Natural killer cell (primary cell): ENCODE measurements around the gene ZPBP2. TPM values are rescaled to one million over a fixed set of nuclear protein-coding genes. Genes with fewer than 3 reads are reported as not detected.
"Not testable (repeated sequence)": the region's sequence is repeated elsewhere in the genome, so short reads cannot be mapped to it uniquely, and the experiment has no call there.

Experiments
- ATAC-seq, 3 donors: fragments of 150-1000 bp in 2 of 3; fragments of 200-7000 bp in 1 of 3; cut with Tn5 transposase; 1 replicate in 1 of 3; 2 replicates in 2 of 3; pipeline ENCODE4 v1.10.0; 2021; ENCODE audit warnings: mild to moderate bottlenecking in 2 of 3, moderate library complexity in 2 of 3
- DNase-seq, 2 donors: peaks; one replicate each; pipeline versions ENCODE4 v3.0.0 to v3.0.0-alpha.2; 2013 to 2021; ENCODE audit warnings: mixed read lengths in 1 of 2
- H3K27ac ChIP-seq: one replicate; pipeline ENCODE4 v1.5.1; 2013; ENCODE audit warnings: mild to moderate bottlenecking, low read length
- H3K27me3 ChIP-seq: one replicate; pipeline ENCODE4 v1.6.1; 2013; ENCODE audit warnings: low read length; ENCODE audit not compliant: control insufficient read depth, insufficient read depth
- H3K36me3 ChIP-seq: one replicate; pipeline ENCODE4 v1.6.1; 2013; ENCODE audit warnings: low read length; ENCODE audit not compliant: control insufficient read depth, insufficient read depth
- H3K4me1 ChIP-seq: one replicate; pipeline ENCODE4 v1.6.1; 2013; ENCODE audit warnings: low read length; ENCODE audit not compliant: control insufficient read depth, insufficient read depth
- H3K4me3 ChIP-seq: one replicate; pipeline ENCODE4 v1.5.1; 2013; ENCODE audit warnings: low read length
- H3K9me3 ChIP-seq: one replicate; pipeline ENCODE4 v1.6.1; 2013; ENCODE audit warnings: low read length; ENCODE audit not compliant: control insufficient read depth, insufficient read depth
- H3K27ac Mint-ChIP-seq, 2 donors: one replicate each; pipeline ENCODE4 v1.8.0; 2022; ENCODE audit warnings: mild to moderate bottlenecking in 2 of 2, mixed read lengths in 2 of 2, moderate library complexity in 1 of 2
- H3K27me3 Mint-ChIP-seq, 2 donors: one replicate each; pipeline ENCODE4 v1.8.0; 2022; ENCODE audit warnings: low read depth in 2 of 2, mixed read lengths in 2 of 2
- H3K36me3 Mint-ChIP-seq: one replicate; pipeline ENCODE4 v1.8.0; 2022; ENCODE audit warnings: mixed read lengths
- H3K4me1 Mint-ChIP-seq, 2 donors: one replicate each; pipeline ENCODE4 v1.8.0; 2022; ENCODE audit warnings: mixed read lengths in 2 of 2
- H3K4me3 Mint-ChIP-seq: one replicate; pipeline ENCODE4 v1.8.0; 2022; ENCODE audit warnings: mild to moderate bottlenecking, moderate library complexity, mixed read lengths
- H3K9me3 Mint-ChIP-seq, 2 donors: one replicate each; pipeline ENCODE4 v1.8.0; 2022; ENCODE audit warnings: mixed read lengths in 2 of 2
- CTCF ChIP-seq: fragments of 200-600 bp; IDR thresholded peaks from one replicate; pipeline ENCODE4 v1.8.0; 2022; ENCODE audit warnings: antibody characterized with exemption
- WGBS: methylation state at CpG from one replicate; pipeline ENCODE4 v1.1.7; 2013; ENCODE audit warnings: missing lambda C conversion rate; ENCODE audit not compliant: insufficient coverage; 5-methylcytosine and 5-hydroxymethylcytosine counted together
- intact Hi-C: fragments of 100-400 bp; cut with micrococcal nuclease; formaldehyde crosslinking; loops from one replicate; pipeline ENCODE4 v1.14.2; 2022
- total RNA-seq, 4 donors: library from RNA; stranded (reverse); fragments of 120-200 nt in 1 of 4; gene quantifications; one replicate each; pipeline versions ENCODE4 v1.2.3 to v1.2.4, GENCODE V29; 2013 to 2022

ZPBP2 gene
- total RNA-seq, 3 donors from 2014 or later (not counting 1 experiment from before 2014, with no cell fraction given): not detected

GRCh38 chr17:39889200-39889599 is 21.2 kb downstream of the ZPBP2 start:
- intact Hi-C loops: no loop called here
- DNase-seq (no peak), ATAC-seq (no peak)
- H3K27ac Mint-ChIP-seq: no peak overlapping the region
- Histone ChIP-seq H3K36me3 (no peaks in the 10 kb centered on the region), H3K4me1 (no peaks in the 10 kb centered on the region), H3K4me3 (no peak overlapping the region), H3K27ac (no peak overlapping the region), H3K27me3 (no peaks in the 10 kb centered on the region), H3K9me3 (no peaks in the 10 kb centered on the region)
- H3K27me3 Mint-ChIP-seq: no peaks in the 10 kb centered on the region
- WGBS: 50% methylated on average over 1 of the region's 2 CpGs
- H3K9me3 Mint-ChIP-seq: no peaks in the 10 kb centered on the region
- no peak overlapping the region for H3K4me3 Mint-ChIP-seq
- TF ChIP-seq CTCF: no peak
- H3K36me3 Mint-ChIP-seq: no peaks in the 10 kb centered on the region
- H3K4me1 Mint-ChIP-seq: no peaks in the 10 kb centered on the region

- no peak overlapping the region for H3K4me3 ChIP-seq
- ATAC-seq: no peak
- H3K36me3 Mint-ChIP-seq: no peaks in the 10 kb centered on the region
- H3K9me3 ChIP-seq: no peaks in the 10 kb centered on the region
- H3K27me3 Mint-ChIP-seq: no peaks in the 10 kb centered on the region
- no peak overlapping the region for H3K27ac ChIP-seq
- no peak overlapping the region for H3K27ac Mint-ChIP-seq
- DNase-seq: no peak
- no peaks in the 10 kb centered on the region for H3K4me1 Mint-ChIP-seq
- no peaks in the 10 kb centered on the region for H3K27me3 ChIP-seq
- no peaks in the 10 kb centered on the region for H3K36me3 ChIP-seq
- no peaks in the 10 kb centered on the region for H3K4me1 ChIP-seq
- no peak for TF ChIP-seq CTCF
- intact Hi-C loops: no loop called here
- WGBS: 17% methylated on average over 2 of the region's 3 CpGs
- H3K4me3 Mint-ChIP-seq: no peak overlapping the region
- H3K9me3 Mint-ChIP-seq: no peaks in the 10 kb centered on the region
Measured at GRCh38 chr17:39894681-39895376, 26.8 kb downstream of the ZPBP2 start.

GRCh38 chr17:39898088-39898487 is 30.1 kb downstream of the ZPBP2 start:
- H3K36me3 Mint-ChIP-seq: no peaks in the 10 kb centered on the region
- H3K27ac ChIP-seq: no peak overlapping the region
- no peaks in the 10 kb centered on the region for H3K27me3 ChIP-seq
- no peaks in the 10 kb centered on the region for H3K36me3 ChIP-seq
- H3K4me1 Mint-ChIP-seq: peaks cover 2% of the 10 kb centered on the region in 2 donors
- peaks cover 6% of the 10 kb centered on the region for H3K4me1 ChIP-seq
- H3K27ac Mint-ChIP-seq: no peak overlapping the region
- WGBS: 98% methylated on average over 3 of the region's 4 CpGs
- no peak overlapping the region for H3K4me3 Mint-ChIP-seq
- H3K9me3 Mint-ChIP-seq: no peaks in the 10 kb centered on the region
- TF ChIP-seq CTCF: no peak
- no peaks in the 10 kb centered on the region for H3K9me3 ChIP-seq
- intact Hi-C loops: no loop called here
- H3K27me3 Mint-ChIP-seq: no peaks in the 10 kb centered on the region
- ATAC-seq (no peak), DNase-seq (no peak)
- H3K4me3 ChIP-seq: no peak overlapping the region

- DNase-seq (no peak), ATAC-seq (no peak)
- no peak overlapping the region for H3K27ac ChIP-seq
- H3K4me1 Mint-ChIP-seq: peaks cover 9 to 10% of the 10 kb centered on the region in 2 donors
- no peaks in the 10 kb centered on the region for H3K36me3 ChIP-seq
- no peaks in the 10 kb centered on the region for H3K27me3 Mint-ChIP-seq
- TF ChIP-seq CTCF: no peak
- H3K4me3 Mint-ChIP-seq: no peak overlapping the region
- H3K36me3 Mint-ChIP-seq: no peaks in the 10 kb centered on the region
- intact Hi-C loops: no loop called here
- H3K9me3 Mint-ChIP-seq: no peaks in the 10 kb centered on the region
- H3K27me3 ChIP-seq: no peaks in the 10 kb centered on the region
- no peak overlapping the region for H3K27ac Mint-ChIP-seq
- peaks cover 17% of the 10 kb centered on the region for H3K4me1 ChIP-seq
- H3K4me3 ChIP-seq: no peak overlapping the region
- H3K9me3 ChIP-seq: no peaks in the 10 kb centered on the region
Measured at GRCh38 chr17:39899215-39899614, 31.2 kb downstream of the ZPBP2 start.

- H3K4me1 ChIP-seq: peaks cover 19% of the 10 kb centered on the region
- H3K4me3 ChIP-seq, H3K27me3 ChIP-seq, H3K27ac Mint-ChIP-seq, H3K27ac ChIP-seq, ATAC-seq, H3K27me3 Mint-ChIP-seq, DNase-seq, H3K9me3 ChIP-seq, intact Hi-C loops, H3K9me3 Mint-ChIP-seq, H3K4me3 Mint-ChIP-seq, H3K36me3 Mint-ChIP-seq, H3K36me3 ChIP-seq: not testable (repeated sequence)
- WGBS: 100% methylated on average over 1 of the region's 2 CpGs
- H3K4me1 Mint-ChIP-seq: peaks cover 20 to 29% of the 10 kb centered on the region in 2 donors
Measured at GRCh38 chr17:39902027-39902426, 34.0 kb downstream of the ZPBP2 start.
